ENCODE measurements around the gene THG1L. TPM values are rescaled to one million over a fixed set of nuclear protein-coding genes. Genes with fewer than 3 reads are reported as not detected.

The THG1L gene
- total and polyA plus RNA-seq, 2 experiments from 2014 or later: 12.2 to 13.8 TPM

DNA sequence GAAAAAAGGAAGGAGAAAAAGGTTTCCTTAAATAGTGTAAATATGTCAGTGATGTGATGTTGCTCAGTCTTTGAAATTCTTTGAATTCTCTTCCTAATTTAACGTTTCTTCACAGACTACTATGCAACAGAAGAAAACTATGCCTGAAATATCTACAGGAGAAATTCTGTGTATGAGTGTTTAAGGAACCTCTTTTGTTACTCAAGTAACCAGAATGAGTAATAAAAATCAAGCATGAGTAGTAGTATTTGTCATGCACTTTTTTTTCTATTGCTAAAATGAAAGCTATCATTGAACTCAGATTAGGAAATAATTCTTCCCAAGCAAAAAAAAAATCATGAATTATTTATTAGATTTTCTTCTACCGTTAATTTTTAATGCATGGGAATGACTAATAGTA lies 20.3 kb upstream of the THG1L start:
- Mint-ChIP-seq H3K4me3 (no peak overlapping the region), H3K27ac (no peak overlapping the region), H3K27me3 (ENCODE audit: insufficient read depth, low read depth, poor library complexity) (peaks cover 6% of the 10 kb centered on the region), H3K9me3 (no peaks in the 10 kb centered on the region), H3K36me3 (ENCODE audit: low read depth) (no peaks in the 10 kb centered on the region), H3K4me1 (no peaks in the 10 kb centered on the region)
- TF ChIP-seq EZH2 (IDR thresholded peaks at IDR 0.05; ENCODE audit: low read depth, unreplicated experiment) (no peak), ZNF114 (CRISPR knock-in tag; IDR thresholded peaks at IDR 0.05) (no peak), ZNF331 (CRISPR knock-in tag; IDR thresholded peaks at IDR 0.05; ENCODE audit: low read depth) (no peak), POLR2AphosphoS5 (IDR thresholded peaks at IDR 0.05; ENCODE audit: low read depth) (no peak)
- TF ChIP-seq, protein P1, sequence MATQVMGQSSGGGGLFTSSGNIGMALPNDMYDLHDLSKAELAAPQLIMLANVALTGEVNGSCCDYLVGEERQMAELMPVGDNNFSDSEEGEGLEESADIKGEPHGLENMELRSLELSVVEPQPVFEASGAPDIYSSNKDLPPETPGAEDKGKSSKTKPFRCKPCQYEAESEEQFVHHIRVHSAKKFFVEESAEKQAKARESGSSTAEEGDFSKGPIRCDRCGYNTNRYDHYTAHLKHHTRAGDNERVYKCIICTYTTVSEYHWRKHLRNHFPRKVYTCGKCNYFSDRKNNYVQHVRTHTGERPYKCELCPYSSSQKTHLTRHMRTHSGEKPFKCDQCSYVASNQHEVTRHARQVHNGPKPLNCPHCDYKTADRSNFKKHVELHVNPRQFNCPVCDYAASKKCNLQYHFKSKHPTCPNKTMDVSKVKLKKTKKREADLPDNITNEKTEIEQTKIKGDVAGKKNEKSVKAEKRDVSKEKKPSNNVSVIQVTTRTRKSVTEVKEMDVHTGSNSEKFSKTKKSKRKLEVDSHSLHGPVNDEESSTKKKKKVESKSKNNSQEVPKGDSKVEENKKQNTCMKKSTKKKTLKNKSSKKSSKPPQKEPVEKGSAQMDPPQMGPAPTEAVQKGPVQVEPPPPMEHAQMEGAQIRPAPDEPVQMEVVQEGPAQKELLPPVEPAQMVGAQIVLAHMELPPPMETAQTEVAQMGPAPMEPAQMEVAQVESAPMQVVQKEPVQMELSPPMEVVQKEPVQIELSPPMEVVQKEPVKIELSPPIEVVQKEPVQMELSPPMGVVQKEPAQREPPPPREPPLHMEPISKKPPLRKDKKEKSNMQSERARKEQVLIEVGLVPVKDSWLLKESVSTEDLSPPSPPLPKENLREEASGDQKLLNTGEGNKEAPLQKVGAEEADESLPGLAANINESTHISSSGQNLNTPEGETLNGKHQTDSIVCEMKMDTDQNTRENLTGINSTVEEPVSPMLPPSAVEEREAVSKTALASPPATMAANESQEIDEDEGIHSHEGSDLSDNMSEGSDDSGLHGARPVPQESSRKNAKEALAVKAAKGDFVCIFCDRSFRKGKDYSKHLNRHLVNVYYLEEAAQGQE (IDR thresholded peaks at IDR 0.05; ENCODE audit: unreplicated experiment): no peak
- TF ChIP-seq, protein P2, sequence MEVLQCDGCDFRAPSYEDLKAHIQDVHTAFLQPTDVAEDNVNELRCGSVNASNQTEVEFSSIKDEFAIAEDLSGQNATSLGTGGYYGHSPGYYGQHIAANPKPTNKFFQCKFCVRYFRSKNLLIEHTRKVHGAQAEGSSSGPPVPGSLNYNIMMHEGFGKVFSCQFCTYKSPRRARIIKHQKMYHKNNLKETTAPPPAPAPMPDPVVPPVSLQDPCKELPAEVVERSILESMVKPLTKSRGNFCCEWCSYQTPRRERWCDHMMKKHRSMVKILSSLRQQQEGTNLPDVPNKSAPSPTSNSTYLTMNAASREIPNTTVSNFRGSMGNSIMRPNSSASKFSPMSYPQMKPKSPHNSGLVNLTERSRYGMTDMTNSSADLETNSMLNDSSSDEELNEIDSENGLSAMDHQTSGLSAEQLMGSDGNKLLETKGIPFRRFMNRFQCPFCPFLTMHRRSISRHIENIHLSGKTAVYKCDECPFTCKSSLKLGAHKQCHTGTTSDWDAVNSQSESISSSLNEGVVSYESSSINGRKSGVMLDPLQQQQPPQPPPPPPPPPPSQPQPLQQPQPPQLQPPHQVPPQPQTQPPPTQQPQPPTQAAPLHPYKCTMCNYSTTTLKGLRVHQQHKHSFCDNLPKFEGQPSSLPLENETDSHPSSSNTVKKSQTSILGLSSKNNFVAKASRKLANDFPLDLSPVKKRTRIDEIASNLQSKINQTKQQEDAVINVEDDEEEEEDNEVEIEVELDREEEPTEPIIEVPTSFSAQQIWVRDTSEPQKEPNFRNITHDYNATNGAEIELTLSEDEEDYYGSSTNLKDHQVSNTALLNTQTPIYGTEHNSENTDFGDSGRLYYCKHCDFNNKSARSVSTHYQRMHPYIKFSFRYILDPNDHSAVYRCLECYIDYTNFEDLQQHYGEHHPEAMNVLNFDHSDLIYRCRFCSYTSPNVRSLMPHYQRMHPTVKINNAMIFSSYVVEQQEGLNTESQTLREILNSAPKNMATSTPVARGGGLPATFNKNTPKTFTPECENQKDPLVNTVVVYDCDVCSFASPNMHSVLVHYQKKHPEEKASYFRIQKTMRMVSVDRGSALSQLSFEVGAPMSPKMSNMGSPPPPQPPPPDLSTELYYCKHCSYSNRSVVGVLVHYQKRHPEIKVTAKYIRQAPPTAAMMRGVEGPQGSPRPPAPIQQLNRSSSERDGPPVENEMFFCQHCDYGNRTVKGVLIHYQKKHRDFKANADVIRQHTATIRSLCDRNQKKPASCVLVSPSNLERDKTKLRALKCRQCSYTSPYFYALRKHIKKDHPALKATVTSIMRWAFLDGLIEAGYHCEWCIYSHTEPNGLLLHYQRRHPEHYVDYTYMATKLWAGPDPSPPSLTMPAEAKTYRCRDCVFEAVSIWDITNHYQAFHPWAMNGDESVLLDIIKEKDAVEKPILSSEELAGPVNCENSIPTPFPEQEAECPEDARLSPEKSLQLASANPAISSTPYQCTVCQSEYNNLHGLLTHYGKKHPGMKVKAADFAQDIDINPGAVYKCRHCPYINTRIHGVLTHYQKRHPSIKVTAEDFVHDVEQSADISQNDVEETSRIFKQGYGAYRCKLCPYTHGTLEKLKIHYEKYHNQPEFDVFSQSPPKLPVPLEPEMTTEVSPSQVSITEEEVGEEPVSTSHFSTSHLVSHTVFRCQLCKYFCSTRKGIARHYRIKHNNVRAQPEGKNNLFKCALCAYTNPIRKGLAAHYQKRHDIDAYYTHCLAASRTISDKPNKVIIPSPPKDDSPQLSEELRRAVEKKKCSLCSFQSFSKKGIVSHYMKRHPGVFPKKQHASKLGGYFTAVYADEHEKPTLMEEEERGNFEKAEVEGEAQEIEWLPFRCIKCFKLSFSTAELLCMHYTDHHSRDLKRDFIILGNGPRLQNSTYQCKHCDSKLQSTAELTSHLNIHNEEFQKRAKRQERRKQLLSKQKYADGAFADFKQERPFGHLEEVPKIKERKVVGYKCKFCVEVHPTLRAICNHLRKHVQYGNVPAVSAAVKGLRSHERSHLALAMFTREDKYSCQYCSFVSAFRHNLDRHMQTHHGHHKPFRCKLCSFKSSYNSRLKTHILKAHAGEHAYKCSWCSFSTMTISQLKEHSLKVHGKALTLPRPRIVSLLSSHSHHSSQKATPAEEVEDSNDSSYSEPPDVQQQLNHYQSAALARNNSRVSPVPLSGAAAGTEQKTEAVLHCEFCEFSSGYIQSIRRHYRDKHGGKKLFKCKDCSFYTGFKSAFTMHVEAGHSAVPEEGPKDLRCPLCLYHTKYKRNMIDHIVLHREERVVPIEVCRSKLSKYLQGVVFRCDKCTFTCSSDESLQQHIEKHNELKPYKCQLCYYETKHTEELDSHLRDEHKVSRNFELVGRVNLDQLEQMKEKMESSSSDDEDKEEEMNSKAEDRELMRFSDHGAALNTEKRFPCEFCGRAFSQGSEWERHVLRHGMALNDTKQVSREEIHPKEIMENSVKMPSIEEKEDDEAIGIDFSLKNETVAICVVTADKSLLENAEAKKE (CRISPR knock-in tag; IDR thresholded peaks at IDR 0.05): no peak
- no peak overlapping the region for H2AFZ ChIP-seq
- H4K20me1 ChIP-seq (replicated peaks; ENCODE audit: insufficient read depth): no peaks in the 10 kb centered on the region
- H3K4me3 ChIP-seq: no peak overlapping the region
- ATAC-seq (no peak), DNase-seq (ENCODE audit: low spot score) (no peak)
- no peak overlapping the region for H3K27ac ChIP-seq (ENCODE audit: low read depth)
- no peak overlapping the region for H3K4me2 ChIP-seq
- no peaks in the 10 kb centered on the region for H3K9me2 ChIP-seq (ENCODE audit: insufficient read depth)
- no peaks in the 10 kb centered on the region for H3K79me2 ChIP-seq (replicated peaks; ENCODE audit: insufficient read depth)
- no peaks in the 10 kb centered on the region for H3K36me3 ChIP-seq (ENCODE audit: insufficient read depth)
- no peaks in the 10 kb centered on the region for H3F3A ChIP-seq (replicated peaks; ENCODE audit: low read depth)
- no peaks in the 10 kb centered on the region for H3K27me3 ChIP-seq (ENCODE audit: insufficient read depth)
- no peaks in the 10 kb centered on the region for H3K4me1 ChIP-seq (ENCODE audit: insufficient read depth)
